Muscle layer of colon (tissue), 2 donors: ENCODE results near the gene SMAD2.

Experiments
- H3K27ac ChIP-seq: one replicate; pipeline ENCODE4 v1.7.0; 2013; ENCODE audit warnings: low read depth, mild to moderate bottlenecking, low read length, moderate library complexity
- H3K27me3 ChIP-seq, 2 donors: one replicate each; pipeline ENCODE4 v1.7.0; 2013; ENCODE audit warnings: low read length in 2 of 2, mild to moderate bottlenecking in 2 of 2; ENCODE audit not compliant: insufficient read depth in 2 of 2, control insufficient read depth in 1 of 2
- H3K36me3 ChIP-seq: one replicate; pipeline ENCODE4 v1.7.0; 2013; ENCODE audit warnings: mild to moderate bottlenecking, low read length; ENCODE audit not compliant: insufficient read depth
- H3K4me1 ChIP-seq: one replicate; pipeline ENCODE4 v1.7.0; 2013; ENCODE audit warnings: mild to moderate bottlenecking, low read length; ENCODE audit not compliant: insufficient read depth
- H3K4me3 ChIP-seq, 2 donors: one replicate each; pipeline ENCODE4 v1.7.0; 2013; ENCODE audit warnings: low read length in 2 of 2, low read depth in 1 of 2, mild to moderate bottlenecking in 1 of 2, moderate library complexity in 1 of 2
- H3K9ac ChIP-seq: one replicate; pipeline ENCODE4 v1.7.0; 2013; ENCODE audit warnings: low read length
- H3K9me3 ChIP-seq: one replicate; pipeline ENCODE4 v1.7.0; 2013; ENCODE audit warnings: mild to moderate bottlenecking, low read length
- donor health status: abdominal sarcoma.
- donor health status: Adenocarcinoma of cecum.

The SMAD2 gene

DNA sequence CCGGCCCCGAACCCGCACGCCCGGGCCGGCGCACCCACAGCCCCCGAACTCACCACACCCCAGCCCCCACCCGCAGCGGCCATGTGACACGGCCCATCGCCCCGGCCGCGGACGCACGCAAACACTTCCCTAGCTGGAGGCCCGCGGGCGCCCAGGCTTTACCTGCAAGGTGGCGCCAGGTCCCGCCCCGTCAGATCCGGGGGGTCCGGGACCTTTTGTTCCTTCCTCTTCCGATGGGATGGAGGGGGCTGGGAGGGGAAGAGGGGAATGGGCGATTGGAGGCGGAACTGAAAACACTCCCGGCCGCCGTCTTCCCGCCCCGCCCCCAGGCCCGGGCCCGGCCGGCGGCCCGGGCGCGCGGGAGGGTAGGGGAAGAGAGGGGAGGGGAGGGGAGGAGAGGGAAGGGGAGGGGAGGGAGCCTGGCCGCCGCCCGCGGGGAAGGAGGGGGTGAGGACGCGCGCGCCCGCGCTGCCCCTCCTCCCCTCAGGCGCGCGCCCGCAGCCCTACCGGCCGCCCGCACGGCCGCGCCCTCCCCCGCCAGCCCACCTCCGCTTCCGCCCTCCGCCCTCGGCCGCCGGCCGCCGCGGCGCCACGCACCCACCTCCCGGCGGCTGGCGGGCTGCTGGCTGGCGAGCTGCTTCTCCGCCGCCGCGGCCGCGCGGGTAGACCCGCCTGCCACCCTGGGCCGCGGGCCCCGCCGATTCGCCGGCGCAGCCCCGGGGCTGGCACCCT, at the start of gene SMAD2:
Gene SMAD2, minus strand, starts transcription at position 461 of the 732 bp plus-strand sequence. CDS start 33,903 bp downstream, outside the sequence.
- peak within 1 kb of the TSS; percentile 88 for H3K9ac ChIP-seq
- no peaks in the 10 kb centered on the region for H3K36me3 ChIP-seq
- peak within 1 kb of the TSS; percentile 80 to 98 for H3K4me3 ChIP-seq
- H3K4me1 ChIP-seq, result peaks cover 30% of the 10 kb centered on the region
- H3K27me3 ChIP-seq, result no peaks in the 10 kb centered on the region
- peak within 1 kb of the TSS; percentile 97 for H3K27ac ChIP-seq
- H3K9me3 ChIP-seq, result no peaks in the 10 kb centered on the region

DNA sequence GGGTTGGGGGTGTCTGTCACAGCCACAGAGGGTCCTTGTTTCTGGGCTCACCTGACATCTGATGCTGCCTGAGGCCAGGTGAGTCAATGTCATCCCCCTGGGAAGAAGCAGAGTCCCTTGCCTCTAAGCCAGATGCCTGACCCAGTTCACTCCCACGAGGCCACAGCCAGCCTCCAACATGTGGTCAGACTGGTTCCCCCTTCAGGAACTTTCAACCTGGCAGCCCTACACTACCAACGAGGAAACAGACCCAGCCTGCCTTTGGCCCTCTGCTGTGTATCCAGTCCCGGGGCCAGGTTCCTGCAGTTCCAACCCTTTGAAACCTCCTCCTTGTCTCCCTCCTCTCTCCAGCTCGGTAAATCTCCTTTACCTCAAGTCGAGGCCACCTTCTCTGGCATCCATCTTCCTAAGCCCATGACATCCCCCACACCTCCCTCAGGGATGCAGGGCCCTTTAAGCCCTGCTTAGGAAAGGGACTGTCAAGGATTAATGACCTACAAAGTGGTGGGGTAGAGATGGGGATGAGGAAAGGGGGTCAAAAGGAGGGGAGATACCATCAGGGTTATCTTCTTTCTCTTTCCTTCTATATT, 49.2 kb upstream of the SMAD2 start:
- Histone ChIP-seq H3K27me3 (no peaks in the 10 kb centered on the region), H3K36me3 (no peaks in the 10 kb centered on the region), H3K27ac (no peak overlapping the region), H3K9ac (no peak overlapping the region), H3K9me3 (no peaks in the 10 kb centered on the region), H3K4me3 (no peak overlapping the region), H3K4me1 (no peaks in the 10 kb centered on the region)

GRCh38 chr18:47978603-47979002, 48.1 kb upstream of the SMAD2 start:
- Histone ChIP-seq H3K9me3 (no peaks in the 10 kb centered on the region), H3K4me1 (no peaks in the 10 kb centered on the region), H3K27ac (no peak overlapping the region), H3K27me3 (no peaks in the 10 kb centered on the region), H3K9ac (no peak overlapping the region), H3K4me3 (no peak overlapping the region), H3K36me3 (no peaks in the 10 kb centered on the region)

DNA sequence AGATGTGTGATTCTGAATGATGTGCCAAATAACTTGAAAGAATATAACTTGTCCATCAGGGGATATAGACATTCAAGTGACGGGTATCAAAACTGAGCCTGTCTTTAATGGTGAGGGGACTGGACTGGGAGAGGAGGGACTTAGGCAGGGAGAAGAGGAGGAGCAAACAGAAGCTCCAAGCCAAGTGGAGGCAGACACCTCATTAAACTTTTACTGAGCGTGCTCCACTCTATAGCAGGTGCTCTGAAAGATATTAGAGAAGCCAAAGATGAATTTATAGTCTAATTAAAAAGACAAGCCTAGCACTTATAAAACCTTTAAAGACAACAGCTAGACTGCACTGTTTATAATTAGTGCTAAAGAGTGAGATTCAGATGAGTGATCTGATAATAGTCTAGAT, 47.7 kb upstream of the SMAD2 start:
- Histone ChIP-seq H3K27ac (no peak overlapping the region), H3K9me3 (no peaks in the 10 kb centered on the region), H3K4me3 (no peak overlapping the region), H3K4me1 (no peaks in the 10 kb centered on the region), H3K36me3 (no peaks in the 10 kb centered on the region), H3K27me3 (no peaks in the 10 kb centered on the region), H3K9ac (no peak overlapping the region)

- no peak overlapping the region for H3K4me3 ChIP-seq
- H3K36me3 ChIP-seq, result no peaks in the 10 kb centered on the region
- H3K9ac ChIP-seq, result no peak overlapping the region
Observed at GRCh38 chr18:47975701-47976100, 45.2 kb upstream of the SMAD2 start.

GRCh38 chr18:47975105-47975504, 44.6 kb upstream of the SMAD2 start:
- no peaks in the 10 kb centered on the region for H3K27me3 ChIP-seq
- no peak overlapping the region for H3K4me3 ChIP-seq
- no peaks in the 10 kb centered on the region for H3K36me3 ChIP-seq
- no peaks in the 10 kb centered on the region for H3K9me3 ChIP-seq
- H3K27ac ChIP-seq, result no peak overlapping the region
- H3K4me1 ChIP-seq, result no peaks in the 10 kb centered on the region
- H3K9ac ChIP-seq, result no peak overlapping the region

More at GRCh38 chr18:47975701-47976100, 45.2 kb upstream of the SMAD2 start:
- no peak overlapping the region for H3K27ac ChIP-seq
- H3K27me3 ChIP-seq, result no peaks in the 10 kb centered on the region
- H3K4me1 ChIP-seq, result no peaks in the 10 kb centered on the region
- no peaks in the 10 kb centered on the region for H3K9me3 ChIP-seq

GRCh38 chr18:47970664-47971531, 40.4 kb upstream of the SMAD2 start:
- H3K9me3 ChIP-seq, result no peaks in the 10 kb centered on the region

GRCh38 chr18:47969816-47970215, 39.4 kb upstream of the SMAD2 start:
- Histone ChIP-seq H3K27me3 (no peaks in the 10 kb centered on the region), H3K36me3 (no peaks in the 10 kb centered on the region), H3K4me1 (no peaks in the 10 kb centered on the region), H3K9me3 (no peaks in the 10 kb centered on the region), H3K27ac (no peak overlapping the region), H3K4me3 (no peak overlapping the region), H3K9ac (no peak overlapping the region)

More at GRCh38 chr18:47970664-47971531, 40.4 kb upstream of the SMAD2 start:
- Histone ChIP-seq H3K9ac (no peak overlapping the region), H3K27me3 (no peaks in the 10 kb centered on the region), H3K4me1 (no peaks in the 10 kb centered on the region), H3K4me3 (no peak overlapping the region), H3K27ac (no peak overlapping the region), H3K36me3 (no peaks in the 10 kb centered on the region)

DNA sequence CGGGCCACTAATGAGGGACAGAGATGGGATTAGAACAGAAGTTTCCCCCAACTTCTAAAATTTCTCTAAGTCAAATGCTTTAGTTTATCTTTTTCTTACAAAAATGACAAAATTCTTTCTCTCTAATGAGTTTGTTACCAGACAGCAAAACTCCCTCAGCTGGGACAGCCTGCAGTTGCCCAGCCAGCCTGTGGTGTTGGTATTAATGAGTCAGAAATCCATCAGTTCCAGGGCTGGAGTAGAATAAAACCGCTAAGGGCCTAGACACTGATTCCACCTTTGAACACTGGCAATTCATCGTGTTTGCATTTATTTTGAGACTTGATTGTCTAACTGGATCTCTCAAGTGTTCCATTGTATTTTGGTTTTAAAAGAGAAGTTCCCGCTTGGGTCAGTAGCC, 38.3 kb upstream of the SMAD2 start:
- Histone ChIP-seq H3K9me3 (no peaks in the 10 kb centered on the region), H3K4me1 (no peaks in the 10 kb centered on the region), H3K4me3 (no peak overlapping the region), H3K27me3 (no peaks in the 10 kb centered on the region), H3K9ac (no peak overlapping the region), H3K27ac (no peak overlapping the region), H3K36me3 (no peaks in the 10 kb centered on the region)

GRCh38 chr18:47968006-47968676, 37.7 kb upstream of the SMAD2 start:
- Histone ChIP-seq H3K9me3 (no peaks in the 10 kb centered on the region), H3K36me3 (no peaks in the 10 kb centered on the region), H3K27me3 (no peaks in the 10 kb centered on the region), H3K4me3 (no peak overlapping the region), H3K4me1 (no peaks in the 10 kb centered on the region), H3K9ac (no peak overlapping the region), H3K27ac (no peak overlapping the region)

DNA sequence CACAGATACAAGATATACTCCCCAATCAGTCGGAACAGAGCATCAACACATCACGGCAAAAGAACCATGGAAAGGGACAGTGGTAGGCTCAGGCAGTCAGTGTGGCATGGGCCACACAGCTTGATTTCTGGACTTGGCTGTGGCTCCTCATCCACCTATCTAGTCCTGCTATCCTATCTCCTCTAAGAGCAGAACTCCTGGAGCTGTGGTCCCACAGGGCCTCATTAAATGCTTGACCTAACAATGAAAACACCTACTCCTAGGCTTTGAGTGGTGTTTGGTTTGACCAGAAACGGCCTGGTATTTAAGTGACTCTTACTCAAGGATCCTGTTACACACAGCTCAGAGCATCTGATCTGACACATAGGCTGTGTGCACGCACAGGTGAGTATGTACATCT, 33.6 kb upstream of the SMAD2 start:
- H3K36me3 ChIP-seq, result no peaks in the 10 kb centered on the region
- no peaks in the 10 kb centered on the region for H3K4me1 ChIP-seq
- H3K27ac ChIP-seq, result no peak overlapping the region
- no peaks in the 10 kb centered on the region for H3K9me3 ChIP-seq
- no peak overlapping the region for H3K4me3 ChIP-seq
- H3K27me3 ChIP-seq, result no peaks in the 10 kb centered on the region
- H3K9ac ChIP-seq, result no peak overlapping the region
